ENCODE data around the gene STRA8.

The STRA8 gene

DNA sequence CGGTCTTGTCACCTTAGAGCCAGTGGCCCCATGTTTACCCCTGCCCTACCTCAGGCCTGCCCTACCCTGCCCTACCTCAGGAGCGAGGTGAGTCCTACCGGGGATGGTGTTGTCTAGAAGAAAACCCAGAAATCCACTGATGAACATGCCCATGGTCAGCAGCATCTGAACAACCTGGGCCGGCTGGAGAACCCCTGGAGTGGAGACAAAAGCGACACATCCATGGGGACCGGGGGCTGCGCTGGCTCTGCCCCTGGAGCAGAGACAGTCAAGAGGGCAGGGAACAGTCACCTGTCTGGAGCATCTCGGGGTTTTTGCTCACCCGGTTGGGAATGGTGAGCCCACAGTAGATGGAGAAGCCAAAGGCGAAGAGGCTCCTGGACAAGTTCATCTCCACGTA is 36.3 kb downstream of the STRA8 start:
- no peak for DNase-seq (ENCODE audit: low spot score)

- no peak for DNase-seq (ENCODE audit: low spot score)
These were observed 37.1 kb downstream of the STRA8 start for GRCh38 chr7:135270577-135271254.

DNA sequence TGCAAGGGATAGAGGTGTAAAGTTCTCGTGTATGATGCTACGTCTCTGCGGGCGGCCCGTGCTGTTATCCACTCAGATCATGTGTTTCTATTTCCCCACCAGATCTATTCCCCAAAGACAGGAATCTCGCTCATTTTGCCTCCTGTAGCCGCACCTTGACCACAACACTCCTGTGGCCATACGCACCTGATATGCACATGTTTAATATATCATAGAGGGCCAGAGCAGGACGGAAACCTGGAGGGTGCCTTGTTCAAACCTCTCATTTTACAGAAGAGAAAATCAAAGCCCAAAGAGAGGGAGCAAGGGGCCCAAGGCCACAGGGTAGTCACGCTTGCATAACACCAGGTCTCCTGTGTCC is 37.6 kb downstream of the STRA8 start:
- DNase-seq (ENCODE audit: low spot score) = no peak

DNA sequence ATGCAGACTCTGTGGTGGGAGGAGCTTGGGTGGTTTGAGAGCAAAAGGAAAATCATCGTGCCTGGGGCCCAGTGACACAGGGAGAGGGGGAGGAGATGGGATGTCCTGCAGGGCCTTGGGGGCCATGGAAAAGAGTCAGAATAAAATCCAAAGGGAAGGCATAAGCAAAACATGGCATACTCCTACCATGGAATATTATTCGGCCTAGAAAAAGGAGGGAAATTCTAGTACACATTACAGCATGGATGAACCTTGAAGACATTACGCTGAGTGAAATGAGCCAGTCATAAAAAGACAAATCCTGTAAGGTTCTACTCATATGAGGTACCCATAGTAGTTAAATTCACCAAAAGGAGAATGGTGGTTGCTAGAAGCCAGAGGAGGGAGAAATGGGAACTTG is 38.7 kb downstream of the STRA8 start:
- peak; percentile 10 for DNase-seq (ENCODE audit: low spot score)

GRCh38 chr7:135273581-135273980 is 39.9 kb downstream of the STRA8 start:
- peak; percentile 14 for DNase-seq (ENCODE audit: low spot score)

- DNase-seq (ENCODE audit: low spot score) = peak; percentile 80
These were observed 41.0 kb downstream of the STRA8 start for GRCh38 chr7:135274495-135275268.

- DNase-seq (ENCODE audit: low spot score) = no peak
These were observed 42.4 kb downstream of the STRA8 start for GRCh38 chr7:135275971-135276580.

GRCh38 chr7:135277161-135277560 is 43.5 kb downstream of the STRA8 start:
- no peak for DNase-seq (ENCODE audit: low spot score)

DNA sequence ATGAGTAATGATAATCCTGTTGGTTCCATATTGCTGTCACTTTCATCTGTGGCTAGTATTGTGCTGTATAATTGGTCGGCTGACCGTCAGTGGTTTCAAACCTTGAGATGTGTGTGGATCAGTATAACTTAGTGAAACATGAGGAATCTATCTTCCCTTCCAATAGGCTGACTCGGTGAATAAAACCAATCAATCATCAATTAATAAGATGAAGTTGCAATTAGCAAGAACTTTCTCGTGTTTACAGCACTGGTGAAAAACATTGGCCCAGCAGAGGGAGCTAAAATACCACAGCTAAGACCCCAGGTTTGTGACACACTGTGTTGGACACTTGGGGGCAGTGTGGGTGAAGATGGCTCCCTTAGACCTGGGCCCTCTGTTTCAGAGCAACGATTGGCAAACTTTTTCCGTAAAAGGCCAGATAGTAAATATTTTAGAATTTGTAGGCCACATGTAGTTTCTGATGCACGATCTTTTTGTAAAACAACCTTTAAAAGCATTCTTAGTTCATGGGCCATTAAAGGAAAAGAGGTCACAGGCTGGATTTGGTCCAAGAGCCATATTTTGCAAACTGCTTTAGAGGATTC is 47.8 kb downstream of the STRA8 start:
- peak; percentile 80 for DNase-seq (ENCODE audit: low spot score)

GRCh38 chr7:135282561-135283254 is 49.1 kb downstream of the STRA8 start:
- no peak for DNase-seq (ENCODE audit: low spot score)

GRCh38 chr7:135283959-135284638 is 50.5 kb downstream of the STRA8 start:
- DNase-seq (ENCODE audit: low spot score) = no peak

DNA sequence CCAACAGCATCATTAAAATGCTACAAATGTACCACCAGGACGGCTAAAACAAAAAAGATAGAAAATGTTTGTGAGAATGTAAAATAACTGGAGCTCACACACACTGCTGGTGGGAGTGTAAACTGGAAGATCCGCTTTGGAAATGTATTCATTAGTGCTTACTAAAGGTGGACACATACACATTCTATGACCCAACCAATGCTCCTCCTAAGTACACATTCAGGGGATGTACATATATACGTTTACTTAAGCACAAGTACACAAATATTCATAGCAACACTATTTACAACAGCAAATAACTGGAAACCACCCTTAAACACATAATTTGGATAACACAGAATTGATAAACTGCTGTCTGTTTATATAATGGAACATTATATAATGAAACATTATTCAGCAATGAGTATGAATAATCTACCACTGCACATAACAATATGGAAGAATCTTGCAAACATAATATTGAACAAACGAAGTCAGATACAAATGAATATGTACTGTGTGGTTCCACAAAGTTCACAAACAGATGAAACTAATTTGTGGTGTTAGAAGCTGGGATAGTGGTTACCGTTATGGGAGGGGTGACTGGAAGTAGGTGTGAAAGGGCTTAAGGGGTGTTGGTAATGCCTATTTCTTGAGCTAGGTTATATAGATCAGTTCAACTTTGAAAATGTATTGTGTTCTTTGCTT is 52.1 kb downstream of the STRA8 start:
- DNase-seq (ENCODE audit: low spot score) = no peak

DNA sequence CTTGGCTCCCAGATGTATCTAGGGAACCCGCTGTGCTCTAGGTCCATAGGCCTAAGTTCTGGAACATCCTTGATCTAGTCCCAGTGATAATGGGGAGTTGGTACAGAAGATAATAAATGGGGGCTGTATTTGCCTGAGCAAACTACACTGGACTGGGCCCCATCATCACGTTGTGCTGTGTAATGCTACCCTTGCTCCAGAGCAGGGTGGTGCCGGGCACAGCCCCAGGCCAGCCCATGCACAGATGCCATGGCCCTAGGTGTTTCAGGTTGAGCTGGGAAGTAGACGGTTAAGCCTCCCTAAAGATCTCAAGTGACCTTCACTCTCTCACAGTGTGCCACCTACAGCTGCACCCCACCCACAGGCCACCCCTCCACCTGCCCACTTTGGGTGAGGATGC is 53.2 kb downstream of the STRA8 start:
- DNase-seq (ENCODE audit: low spot score) = no peak

DNA sequence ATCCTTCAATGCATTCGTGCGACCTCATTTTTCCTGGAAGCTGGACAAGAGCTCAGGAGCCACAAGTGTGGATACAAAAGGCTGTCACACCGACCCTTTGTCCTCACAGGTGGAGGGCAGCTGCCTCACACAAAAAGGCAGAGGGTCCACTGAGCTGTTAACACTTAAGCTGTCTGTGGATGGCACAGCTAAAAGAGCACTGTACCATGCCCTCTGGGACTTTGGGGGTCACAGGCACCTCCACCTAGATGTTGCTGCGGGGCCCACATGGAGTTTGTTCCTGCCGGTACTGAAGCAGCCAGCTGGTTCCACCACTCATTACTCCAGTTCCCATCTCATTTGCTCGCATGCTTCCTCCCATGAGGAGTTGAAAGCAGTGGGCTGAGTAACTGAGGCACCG is 57.0 kb downstream of the STRA8 start:
- DNase-seq (ENCODE audit: low spot score) = no peak

- DNase-seq (ENCODE audit: low spot score) = no peak
These were observed 58.2 kb downstream of the STRA8 start for GRCh38 chr7:135291809-135292253.

DNA sequence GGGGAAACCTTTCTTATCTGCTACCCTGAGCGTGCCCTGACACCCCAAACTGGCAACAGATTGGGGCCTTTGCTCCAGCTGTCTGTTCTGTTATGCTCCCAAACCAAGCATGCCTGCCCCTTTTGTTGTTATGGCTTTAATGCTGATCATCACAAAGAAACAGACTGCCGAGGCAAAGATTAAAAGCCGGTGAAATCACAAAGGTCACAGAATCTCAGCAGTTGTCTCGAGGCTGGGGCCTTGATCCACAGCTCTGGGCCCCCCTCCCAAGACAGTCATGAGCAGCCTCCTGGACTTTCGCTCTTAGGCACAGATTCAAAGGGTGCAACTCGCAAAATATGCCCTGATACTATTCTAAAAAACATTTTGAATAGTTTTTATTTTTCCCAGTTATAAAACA is 65.6 kb downstream of the STRA8 start:
- DNase-seq (ENCODE audit: low spot score) = no peak

DNA sequence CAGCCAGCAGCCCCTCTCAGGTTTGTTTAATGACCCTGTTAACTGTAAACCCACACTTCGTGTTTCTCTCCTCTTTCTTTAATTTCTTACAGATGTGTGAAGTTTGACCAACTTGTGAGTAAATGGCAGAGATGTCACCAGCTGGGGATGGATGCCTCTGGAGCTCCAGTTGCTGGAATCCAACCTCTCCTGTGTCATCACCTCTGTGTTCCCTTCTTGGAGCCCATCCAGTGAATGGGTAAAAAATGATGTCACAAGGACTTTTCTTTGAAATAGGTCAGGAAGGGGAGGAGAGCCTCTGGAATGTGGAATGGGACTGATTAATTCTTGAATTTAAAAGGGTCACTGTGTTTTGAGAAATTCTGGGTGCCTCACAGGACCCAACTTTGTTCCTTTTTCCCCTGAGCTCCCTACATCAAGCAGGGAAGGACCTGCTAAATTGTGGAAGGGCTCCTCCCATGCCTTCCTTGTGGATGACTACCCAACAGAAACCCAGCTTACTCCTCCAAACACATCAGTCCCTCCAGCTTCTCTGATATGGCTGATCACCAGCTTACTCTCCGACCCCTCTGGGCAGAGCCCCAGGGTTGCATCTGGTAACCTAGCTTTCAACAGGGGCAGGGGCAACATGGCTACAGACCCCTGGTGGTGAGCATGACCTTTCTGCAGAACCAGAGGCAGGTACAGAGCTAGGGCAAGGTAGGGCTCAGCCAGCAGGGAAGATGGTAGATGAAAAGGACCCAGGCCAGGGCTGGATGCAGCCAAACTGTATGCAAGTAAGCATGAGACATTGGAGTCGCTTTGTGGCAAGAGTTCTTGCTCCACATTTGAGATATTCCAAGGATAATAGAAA is 67.5 kb downstream of the STRA8 start:
- no peak for DNase-seq (ENCODE audit: low spot score)

Data from ecto neural progenitor cell (in vitro differentiated cells).